Smooth muscle cell (in vitro differentiated cells): ENCODE results near the gene RING1. TPM values are rescaled to one million over a fixed set of nuclear protein-coding genes. Genes with fewer than 3 reads are reported as not detected.

Experiments used
- DNase-seq: peaks from one replicate; lab custom pipeline; 2025; ENCODE audit not compliant: unreplicated experiment; lab: John Stamatoyannopoulos, UW
- H2AFZ ChIP-seq: fragments of 200-600 bp; sonication (generic); 2 replicates; pipeline ENCODE4 v1.6.0; 2016; ENCODE audit warnings: antibody characterized with exemption, low read depth, mild to moderate bottlenecking
- H3F3A ChIP-seq: fragments of 200-600 bp; sonication (generic); 2 replicates; pipeline ENCODE4 v1.6.0; 2017; ENCODE audit warnings: antibody characterized with exemption, low read depth
- H3K27ac ChIP-seq: fragments of 200-600 bp; sonication (generic); 2 replicates; pipeline ENCODE4 v1.5.1; 2016; ENCODE audit warnings: low read depth, mild to moderate bottlenecking
- H3K27me3 ChIP-seq: fragments of 200-600 bp; sonication (generic); 2 replicates; pipeline ENCODE4 v1.6.1; 2016; ENCODE audit warnings: low read depth, mild to moderate bottlenecking
- H3K36me3 ChIP-seq: fragments of 200-600 bp; sonication (generic); 2 replicates; pipeline ENCODE4 v1.5.1; 2016; ENCODE audit warnings: low read depth
- H3K4me1 ChIP-seq: fragments of 200-600 bp; sonication (generic); 2 replicates; pipeline ENCODE4 v1.5.1; 2016; ENCODE audit warnings: low read depth
- H3K4me2 ChIP-seq: fragments of 200-600 bp; sonication (generic); 2 replicates; pipeline ENCODE4 v1.6.0; 2016; ENCODE audit warnings: mild to moderate bottlenecking
- H3K4me3 ChIP-seq: fragments of 200-600 bp; sonication (generic); 2 replicates; pipeline ENCODE4 v1.5.1; 2016; ENCODE audit warnings: mild to moderate bottlenecking
- H3K79me2 ChIP-seq: fragments of 200-600 bp; sonication (generic); 2 replicates; pipeline ENCODE4 v1.6.0; 2016; ENCODE audit warnings: low read depth, mild to moderate bottlenecking
- H3K9ac ChIP-seq: fragments of 200-600 bp; sonication (generic); 2 replicates; pipeline ENCODE4 v1.6.0; 2016; ENCODE audit warnings: low read depth
- H3K9me3 ChIP-seq: fragments of 200-600 bp; sonication (generic); replicated peaks from 2 replicates; pipeline ENCODE4 v1.5.1; 2016; ENCODE audit warnings: low read depth
- H4K20me1 ChIP-seq: fragments of 200-600 bp; sonication (generic); 2 replicates; pipeline ENCODE4 v1.6.0; 2016; ENCODE audit warnings: low read depth
- WGBS: methylation state at CpG from one replicate; pipeline ENCODE4 v1.1.7; 2016; ENCODE audit warnings: low lambda C conversion rate; 5-methylcytosine and 5-hydroxymethylcytosine counted together
- polyA plus RNA-seq: library from polyadenylated mRNA; unstranded; fragments of >200 nt; fragmentation: Nextera tagmentation; extraction: Ambion mirVana; gene quantifications from 2 replicates; pipeline ENCODE4 v1.2.1, GENCODE V29; 2016
- total RNA-seq: library from RNA; depleted of rRNA; stranded (reverse); fragments of >200 nt; gene quantifications from 2 replicates; pipeline ENCODE4 v1.2.3, GENCODE V29; 2014
- TF ChIP-seq, protein P1 (sequence below): fragments of 200-600 bp; sonication (generic); IDR thresholded peaks from 2 replicates; pipeline ENCODE4 v1.5.1; 2017; ENCODE audit warnings: borderline replicate concordance, mild to moderate bottlenecking, antibody characterized with exemption; ENCODE audit not compliant: insufficient read depth, poor library complexity, severe bottlenecking

The RING1 gene
- 23.4 and 32.2 TPM in 2 replicates for total RNA-seq
- 31.6 and 35.1 TPM in 2 replicates for polyA plus RNA-seq

DNA sequence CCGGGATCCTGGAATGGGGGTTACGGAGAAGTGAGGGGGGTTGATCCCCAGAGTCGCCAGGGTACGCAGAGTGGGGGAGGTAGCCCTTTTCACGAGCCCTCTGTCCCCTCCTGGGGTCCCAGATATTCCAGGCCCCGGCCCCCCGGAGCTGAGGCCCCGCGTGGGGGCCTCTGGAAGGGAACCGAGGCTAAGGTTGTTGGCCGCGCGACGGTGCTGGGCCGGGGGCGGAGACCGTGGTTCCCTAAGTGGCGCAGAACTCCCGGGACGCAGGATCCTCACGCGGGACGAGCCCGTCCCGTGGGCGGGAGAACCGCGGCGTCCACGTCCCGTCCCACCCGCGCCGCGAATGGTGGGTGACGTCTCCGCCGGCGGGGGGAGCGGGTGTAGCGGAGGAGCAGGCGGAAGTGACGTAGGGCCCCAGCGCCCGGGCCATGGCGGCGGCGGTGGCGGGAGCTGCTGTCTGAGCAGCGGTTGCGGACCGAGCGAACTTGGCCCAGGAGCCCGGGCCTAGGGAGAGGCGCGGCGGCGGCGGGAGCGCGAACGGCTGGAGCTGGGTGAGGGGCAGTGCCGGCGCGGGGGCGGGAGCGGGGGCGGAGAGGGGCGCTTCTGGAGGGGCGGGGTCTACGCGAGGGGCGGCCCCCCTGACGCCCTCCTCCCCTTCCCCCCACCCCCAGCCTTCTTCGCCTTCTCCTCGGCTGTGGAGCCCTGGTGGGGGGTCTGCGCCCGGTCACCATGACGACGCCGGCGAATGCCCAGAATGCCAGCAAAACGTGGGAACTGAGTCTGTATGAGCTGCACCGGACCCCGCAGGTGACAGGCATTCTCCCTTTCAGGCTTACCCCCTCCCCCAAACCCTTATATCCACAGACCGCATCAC lies at the start of gene RING1:
Gene RING1 (plus strand): TSS at position 410 of the 877 bp plus-strand sequence. CDS start 323 bp downstream, at position 733.
- Histone ChIP-seq H3K9ac (peak within 1 kb of the TSS; percentile 98), H3K79me2 (peaks cover 9% of the 10 kb centered on the region), H3K4me1 (peaks cover 39% of the 10 kb centered on the region), H3K4me3 (peak within 1 kb of the TSS; percentile 83), H3K36me3 (no peaks in the 10 kb centered on the region), H4K20me1 (peaks cover 16% of the 10 kb centered on the region), H3K27ac (peak within 1 kb of the TSS; percentile 94), H3K9me3 (no peaks in the 10 kb centered on the region), H3F3A (peaks cover 15% of the 10 kb centered on the region), H2AFZ (peak within 1 kb of the TSS; percentile 45), H3K4me2 (peak within 1 kb of the TSS; percentile 95), H3K27me3 (no peaks in the 10 kb centered on the region)
- TF ChIP-seq, protein P1, sequence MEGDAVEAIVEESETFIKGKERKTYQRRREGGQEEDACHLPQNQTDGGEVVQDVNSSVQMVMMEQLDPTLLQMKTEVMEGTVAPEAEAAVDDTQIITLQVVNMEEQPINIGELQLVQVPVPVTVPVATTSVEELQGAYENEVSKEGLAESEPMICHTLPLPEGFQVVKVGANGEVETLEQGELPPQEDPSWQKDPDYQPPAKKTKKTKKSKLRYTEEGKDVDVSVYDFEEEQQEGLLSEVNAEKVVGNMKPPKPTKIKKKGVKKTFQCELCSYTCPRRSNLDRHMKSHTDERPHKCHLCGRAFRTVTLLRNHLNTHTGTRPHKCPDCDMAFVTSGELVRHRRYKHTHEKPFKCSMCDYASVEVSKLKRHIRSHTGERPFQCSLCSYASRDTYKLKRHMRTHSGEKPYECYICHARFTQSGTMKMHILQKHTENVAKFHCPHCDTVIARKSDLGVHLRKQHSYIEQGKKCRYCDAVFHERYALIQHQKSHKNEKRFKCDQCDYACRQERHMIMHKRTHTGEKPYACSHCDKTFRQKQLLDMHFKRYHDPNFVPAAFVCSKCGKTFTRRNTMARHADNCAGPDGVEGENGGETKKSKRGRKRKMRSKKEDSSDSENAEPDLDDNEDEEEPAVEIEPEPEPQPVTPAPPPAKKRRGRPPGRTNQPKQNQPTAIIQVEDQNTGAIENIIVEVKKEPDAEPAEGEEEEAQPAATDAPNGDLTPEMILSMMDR, result no peak
- under 1% methylated on average over 55 of the region's 86 CpGs for WGBS
- DNase-seq, result peak; percentile 62

DNA sequence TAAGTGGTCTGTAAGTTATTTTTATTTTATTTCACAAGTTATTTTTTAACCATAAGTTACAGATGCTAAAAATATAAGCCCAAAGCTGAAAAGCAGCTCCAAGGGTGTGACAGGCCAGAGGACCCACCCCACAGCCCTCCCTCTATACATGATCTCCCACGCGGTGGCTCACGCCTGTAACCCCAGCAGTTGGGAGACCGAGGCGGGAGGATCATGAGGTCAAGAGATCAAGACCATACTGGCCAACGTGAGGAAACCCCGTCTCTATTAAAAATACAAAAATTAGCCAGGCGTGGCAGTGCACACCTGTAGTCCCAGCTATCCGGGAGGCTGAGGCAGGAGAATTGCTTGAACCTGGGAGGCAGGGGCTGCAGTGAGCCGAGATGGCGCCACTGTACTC lies 48.2 kb upstream of the RING1 start:
- H3K9ac ChIP-seq, result no peak overlapping the region
- no peak overlapping the region for H3K27ac ChIP-seq
- DNase-seq, result no peak
- H3K79me2 ChIP-seq, result no peaks in the 10 kb centered on the region
- H3K36me3 ChIP-seq, result no peaks in the 10 kb centered on the region
- TF ChIP-seq, protein P1, result no peak
- H3K9me3 ChIP-seq, result no peaks in the 10 kb centered on the region
- H3F3A ChIP-seq, result no peaks in the 10 kb centered on the region
- no peaks in the 10 kb centered on the region for H3K4me1 ChIP-seq
- H3K27me3 ChIP-seq, result no peaks in the 10 kb centered on the region
- no peak overlapping the region for H3K4me2 ChIP-seq
- no peaks in the 10 kb centered on the region for H4K20me1 ChIP-seq
- WGBS, result 95% methylated on average over 11 of the region's 11 CpGs
- H2AFZ ChIP-seq, result no peak overlapping the region
- no peak overlapping the region for H3K4me3 ChIP-seq

- Histone ChIP-seq H3K27ac (peak overlapping the region; percentile 27), H3K4me3 (peak overlapping the region; percentile 48), H3K9me3 (no peaks in the 10 kb centered on the region), H4K20me1 (no peaks in the 10 kb centered on the region), H3K36me3 (no peaks in the 10 kb centered on the region), H3F3A (no peaks in the 10 kb centered on the region), H3K27me3 (no peaks in the 10 kb centered on the region), H3K4me2 (peak overlapping the region; percentile 82), H3K4me1 (no peaks in the 10 kb centered on the region), H2AFZ (no peak overlapping the region), H3K79me2 (no peaks in the 10 kb centered on the region), H3K9ac (no peak overlapping the region)
- no peak for DNase-seq
- WGBS, result 35% methylated on average over 13 of the region's 13 CpGs
- TF ChIP-seq, protein P1, result no peak
These were observed 47.5 kb upstream of the RING1 start for GRCh38 chr6:33160728-33161344.
